SU-DHL-6 (cell line): ENCODE measurements around the gene CLEC17A.

Source experiments
- EZH2phosphoT487 ChIP-seq: fragments of 200-600 bp; sonication (generic), shearing (Covaris generic); conservative IDR thresholded peaks from 2 replicates; pipeline ENCODE4 v1.6.1; 2018; ENCODE audit warnings: mild to moderate bottlenecking, antibody characterized with exemption, low read length, moderate library complexity, mixed read lengths
- TF ChIP-seq, protein P1 (sequence below): fragments of 200-600 bp; sonication (generic); IDR thresholded peaks from one replicate; pipeline ENCODE4 v1.5.1; 2017; ENCODE audit warnings: antibody characterized with exemption, mild to moderate bottlenecking, low read length, moderate library complexity; ENCODE audit not compliant: insufficient read depth, poor library complexity, severe bottlenecking

DNA sequence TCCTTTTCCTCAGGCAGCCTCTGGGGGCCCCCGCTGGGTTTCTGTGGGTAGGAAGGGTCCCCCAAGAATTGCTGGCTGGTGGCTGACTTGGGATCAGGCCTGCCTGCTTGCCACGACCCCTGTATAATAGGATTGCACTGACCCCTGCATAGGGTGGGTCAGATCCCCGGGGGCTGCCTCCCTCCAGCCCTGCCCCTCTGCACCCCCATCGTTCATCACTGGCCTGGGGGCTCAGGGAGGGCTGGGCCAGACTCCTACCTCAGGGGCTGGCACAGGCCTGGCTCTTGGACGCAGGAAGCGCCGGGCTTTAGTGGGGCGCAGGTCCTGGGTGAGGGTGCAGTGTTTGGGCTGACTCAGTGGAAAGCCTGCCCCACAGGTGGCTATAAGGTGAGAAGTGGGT is 21.6 kb upstream of the CLEC17A start:
- TF ChIP-seq, protein P1, sequence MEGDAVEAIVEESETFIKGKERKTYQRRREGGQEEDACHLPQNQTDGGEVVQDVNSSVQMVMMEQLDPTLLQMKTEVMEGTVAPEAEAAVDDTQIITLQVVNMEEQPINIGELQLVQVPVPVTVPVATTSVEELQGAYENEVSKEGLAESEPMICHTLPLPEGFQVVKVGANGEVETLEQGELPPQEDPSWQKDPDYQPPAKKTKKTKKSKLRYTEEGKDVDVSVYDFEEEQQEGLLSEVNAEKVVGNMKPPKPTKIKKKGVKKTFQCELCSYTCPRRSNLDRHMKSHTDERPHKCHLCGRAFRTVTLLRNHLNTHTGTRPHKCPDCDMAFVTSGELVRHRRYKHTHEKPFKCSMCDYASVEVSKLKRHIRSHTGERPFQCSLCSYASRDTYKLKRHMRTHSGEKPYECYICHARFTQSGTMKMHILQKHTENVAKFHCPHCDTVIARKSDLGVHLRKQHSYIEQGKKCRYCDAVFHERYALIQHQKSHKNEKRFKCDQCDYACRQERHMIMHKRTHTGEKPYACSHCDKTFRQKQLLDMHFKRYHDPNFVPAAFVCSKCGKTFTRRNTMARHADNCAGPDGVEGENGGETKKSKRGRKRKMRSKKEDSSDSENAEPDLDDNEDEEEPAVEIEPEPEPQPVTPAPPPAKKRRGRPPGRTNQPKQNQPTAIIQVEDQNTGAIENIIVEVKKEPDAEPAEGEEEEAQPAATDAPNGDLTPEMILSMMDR, result no peak
- no peak for TF ChIP-seq EZH2phosphoT487
